ENCODE results near the gene SLAMF6. TPM values are rescaled to one million over a fixed set of nuclear protein-coding genes. Genes with fewer than 3 reads are reported as not detected.
"Not testable (repeated sequence)": the region's sequence is repeated elsewhere in the genome, so short reads cannot be mapped to it uniquely, and the experiment has no call there.

SLAMF6 gene
- total and polyA plus RNA-seq, 2 experiments from 2014 or later, result not detected

- no peak overlapping the region for H3K27ac ChIP-seq
- H3K4me1 ChIP-seq (ENCODE audit: insufficient read depth), result no peaks in the 10 kb centered on the region
- whole genome bisulfite sequencing (ENCODE audit: low lambda C conversion rate, missing lambda C conversion rate), result 98% methylated on average over 6 of the region's 6 CpGs
- H3K4me3 ChIP-seq, result no peak overlapping the region
- no peaks in the 10 kb centered on the region for H3K36me3 ChIP-seq (replicated peaks; ENCODE audit: insufficient read depth, low read depth)
- H2AFZ ChIP-seq, result no peak overlapping the region
- no peaks in the 10 kb centered on the region for H3K9me3 ChIP-seq (ENCODE audit: low read depth)
- no peaks in the 10 kb centered on the region for H3K79me2 ChIP-seq
- no peak for DNase-seq (ENCODE audit: low spot score)
- H3K9me2 ChIP-seq (replicated peaks; ENCODE audit: insufficient read depth), result no peaks in the 10 kb centered on the region
- H3K4me2 ChIP-seq, result no peak overlapping the region
- no peaks in the 10 kb centered on the region for H4K20me1 ChIP-seq (ENCODE audit: insufficient read depth, poor library complexity, severe bottlenecking)
- H3K27me3 ChIP-seq, result no peaks in the 10 kb centered on the region
- no peak for TF ChIP-seq EZH2 (IDR thresholded peaks at IDR 0.05; ENCODE audit: borderline replicate concordance)
- TF ChIP-seq CTCF (IDR thresholded peaks at IDR 0.05; ENCODE audit: poor library complexity), result no peak
- no peak for TF ChIP-seq EZH2phosphoT487 (IDR thresholded peaks at IDR 0.05; ENCODE audit: low read depth, severe bottlenecking, unreplicated experiment)
These were observed 20.0 kb downstream of the SLAMF6 start for GRCh38 chr1:160503087-160503486.

- Histone ChIP-seq H3K79me2 (no peaks in the 10 kb centered on the region), H3K36me3 (replicated peaks; ENCODE audit: insufficient read depth, low read depth) (no peaks in the 10 kb centered on the region), H3K4me1 (ENCODE audit: insufficient read depth) (no peaks in the 10 kb centered on the region), H3K4me3 (no peak overlapping the region), H3K27me3 (no peaks in the 10 kb centered on the region), H3K9me3 (ENCODE audit: low read depth) (no peaks in the 10 kb centered on the region), H3K9me2 (replicated peaks; ENCODE audit: insufficient read depth) (no peaks in the 10 kb centered on the region), H3K27ac (no peak overlapping the region), H2AFZ (no peak overlapping the region), H3K4me2 (no peak overlapping the region), H4K20me1 (ENCODE audit: insufficient read depth, poor library complexity, severe bottlenecking) (no peaks in the 10 kb centered on the region)
- WGBS (ENCODE audit: low lambda C conversion rate, missing lambda C conversion rate), result 56% methylated on average over 1 of the region's 1 CpG
- no peak for DNase-seq (ENCODE audit: low spot score)
- TF ChIP-seq EZH2phosphoT487 (IDR thresholded peaks at IDR 0.05; ENCODE audit: low read depth, severe bottlenecking, unreplicated experiment) (no peak), EZH2 (IDR thresholded peaks at IDR 0.05; ENCODE audit: borderline replicate concordance) (no peak), CTCF (IDR thresholded peaks at IDR 0.05; ENCODE audit: poor library complexity) (no peak)
These were observed 22.6 kb downstream of the SLAMF6 start for GRCh38 chr1:160500321-160500990.

GRCh38 chr1:160499631-160500030, 23.4 kb downstream of the SLAMF6 start:
- H3K27ac ChIP-seq, result no peak overlapping the region
- no peak overlapping the region for H2AFZ ChIP-seq
- H3K9me2 ChIP-seq (replicated peaks; ENCODE audit: insufficient read depth), result no peaks in the 10 kb centered on the region
- 96% methylated on average over 1 of the region's 1 CpG for WGBS (ENCODE audit: low lambda C conversion rate, missing lambda C conversion rate)
- TF ChIP-seq EZH2 (IDR thresholded peaks at IDR 0.05; ENCODE audit: borderline replicate concordance) (no peak), CTCF (IDR thresholded peaks at IDR 0.05; ENCODE audit: poor library complexity) (no peak), EZH2phosphoT487 (IDR thresholded peaks at IDR 0.05; ENCODE audit: low read depth, severe bottlenecking, unreplicated experiment) (no peak)
- no peaks in the 10 kb centered on the region for H3K27me3 ChIP-seq
- no peaks in the 10 kb centered on the region for H3K4me1 ChIP-seq (ENCODE audit: insufficient read depth)
- no peak overlapping the region for H3K4me3 ChIP-seq
- H4K20me1 ChIP-seq (ENCODE audit: insufficient read depth, poor library complexity, severe bottlenecking), result no peaks in the 10 kb centered on the region
- no peaks in the 10 kb centered on the region for H3K9me3 ChIP-seq (ENCODE audit: low read depth)
- no peak overlapping the region for H3K4me2 ChIP-seq
- no peaks in the 10 kb centered on the region for H3K36me3 ChIP-seq (replicated peaks; ENCODE audit: insufficient read depth, low read depth)
- no peak for DNase-seq (ENCODE audit: low spot score)
- no peaks in the 10 kb centered on the region for H3K79me2 ChIP-seq

- H3K9me3 ChIP-seq (ENCODE audit: low read depth); H3K4me3 ChIP-seq; H3K36me3 ChIP-seq (replicated peaks; ENCODE audit: insufficient read depth, low read depth); H3K27me3 ChIP-seq; H3K9me2 ChIP-seq (replicated peaks; ENCODE audit: insufficient read depth); H3K4me2 ChIP-seq; H3K4me1 ChIP-seq (ENCODE audit: insufficient read depth); H3K27ac ChIP-seq; H2AFZ ChIP-seq; H4K20me1 ChIP-seq (ENCODE audit: insufficient read depth, poor library complexity, severe bottlenecking); DNase-seq (ENCODE audit: low spot score); H3K79me2 ChIP-seq: not testable (repeated sequence)
- WGBS (ENCODE audit: low lambda C conversion rate, missing lambda C conversion rate), result 86% methylated on average over 3 of the region's 3 CpGs
These were observed 24.6 kb downstream of the SLAMF6 start for GRCh38 chr1:160498301-160499065.

Data from hepatocyte (in vitro differentiated cells).